Measurements from ENCODE around the gene TMEM248.
"Not testable (repeated sequence)": the region's sequence is repeated elsewhere in the genome, so short reads cannot be mapped to it uniquely, and the experiment has no call there.

Gene TMEM248

DNA sequence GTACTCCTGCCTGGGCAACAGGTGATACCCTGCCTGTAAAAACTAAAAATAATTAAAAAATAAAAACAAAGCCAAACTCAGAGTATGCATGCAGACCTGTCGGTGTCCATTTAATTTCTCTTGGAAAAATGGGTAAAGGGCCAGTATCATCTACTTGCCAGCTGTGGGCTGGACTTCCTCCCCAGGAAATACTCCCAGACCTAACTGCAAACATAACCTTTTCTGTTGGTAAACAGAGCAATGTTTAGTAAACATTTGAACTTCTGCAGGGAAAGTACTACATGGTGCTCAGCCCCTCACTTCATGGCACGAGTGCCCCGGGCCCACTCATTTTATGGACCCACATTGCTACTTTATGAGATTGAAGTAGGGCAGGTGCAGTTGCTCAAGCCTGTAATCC, 10.2 kb upstream of the TMEM248 start:
- DNase-seq: no peak

DNA sequence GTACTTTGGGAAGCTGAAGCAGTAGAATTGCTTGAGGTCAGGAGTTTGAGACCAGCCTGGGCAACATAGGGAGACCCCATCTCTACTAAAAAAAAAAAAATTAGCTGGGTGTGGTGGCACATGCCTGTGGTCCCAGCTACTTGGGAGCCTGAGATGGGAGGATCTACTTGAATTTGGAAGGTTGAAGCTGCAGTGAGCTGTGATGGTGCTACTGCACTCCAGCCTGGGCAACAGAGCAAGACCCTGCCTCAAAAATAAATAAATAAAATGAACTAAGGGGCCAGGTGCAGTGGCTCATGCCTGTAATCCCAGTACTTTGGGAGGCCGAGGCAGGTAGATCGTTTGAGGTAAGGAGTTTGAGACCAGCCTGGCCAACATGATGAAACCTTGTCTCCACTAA, 9.8 kb upstream of the TMEM248 start:
- not testable (repeated sequence) for DNase-seq

DNA sequence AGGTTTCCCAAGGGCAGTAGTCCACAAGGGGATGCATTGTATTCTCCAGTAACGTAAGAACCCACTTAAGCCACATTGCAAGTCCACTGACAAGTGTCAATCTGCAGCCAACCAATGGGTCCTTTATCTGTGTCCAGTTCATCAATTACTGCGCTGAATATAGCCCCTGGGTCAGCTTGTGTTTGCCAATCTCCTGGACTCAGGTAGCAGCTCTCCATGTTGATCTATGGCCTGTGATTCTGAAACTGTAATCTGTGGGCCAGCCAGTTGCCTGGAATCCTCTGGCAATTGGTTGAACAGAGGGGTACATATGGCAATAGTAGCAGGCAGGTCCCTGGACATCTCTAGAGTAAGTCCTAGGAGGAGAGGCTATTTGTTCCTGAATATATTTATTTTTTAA, 8.8 kb upstream of the TMEM248 start:
- DNase-seq: no peak

DNA sequence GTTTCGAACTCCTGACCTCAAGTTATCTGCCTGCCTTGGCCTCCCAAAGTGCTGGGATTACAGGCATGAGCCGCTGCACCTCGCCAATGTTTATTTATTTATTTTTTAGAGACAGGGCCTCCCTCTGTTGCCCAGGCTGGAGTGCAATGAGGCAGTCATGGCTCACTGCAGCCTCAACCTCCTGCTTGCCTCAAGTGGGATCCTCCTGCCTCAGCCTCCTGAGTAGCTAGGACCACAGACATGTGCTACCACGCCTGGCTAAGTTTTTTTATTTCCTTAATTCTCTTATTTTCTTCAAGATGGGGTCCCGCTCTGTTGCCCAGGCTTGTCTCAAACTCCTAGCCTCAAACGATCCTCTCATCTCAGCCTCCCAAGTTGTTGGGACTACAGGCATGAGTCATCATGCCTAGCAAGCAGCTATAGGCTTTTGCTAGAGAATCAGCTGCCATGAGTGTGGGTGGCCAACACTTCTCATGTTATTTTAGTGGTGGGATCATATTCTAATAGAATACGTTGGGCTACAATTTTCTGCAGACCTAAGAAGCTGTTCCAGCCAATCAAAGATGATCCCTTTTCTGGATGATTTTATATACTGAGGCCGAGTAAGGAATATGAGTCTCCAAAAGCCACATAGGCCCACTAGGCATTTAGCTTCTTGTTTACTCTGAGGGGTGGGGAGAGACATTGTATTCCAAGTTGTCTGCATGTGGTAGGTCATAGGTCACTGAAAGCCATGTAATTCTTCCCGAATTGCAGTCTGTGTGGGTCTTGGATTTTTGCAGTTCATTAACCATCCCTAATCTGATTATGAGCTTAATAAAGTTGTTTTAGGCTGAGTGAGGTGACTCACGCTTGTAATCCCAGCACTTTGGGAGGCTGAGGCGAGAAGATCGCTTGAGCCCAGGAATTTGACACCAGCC, 7.6 kb upstream of the TMEM248 start:
- DNase-seq: no peak

DNA sequence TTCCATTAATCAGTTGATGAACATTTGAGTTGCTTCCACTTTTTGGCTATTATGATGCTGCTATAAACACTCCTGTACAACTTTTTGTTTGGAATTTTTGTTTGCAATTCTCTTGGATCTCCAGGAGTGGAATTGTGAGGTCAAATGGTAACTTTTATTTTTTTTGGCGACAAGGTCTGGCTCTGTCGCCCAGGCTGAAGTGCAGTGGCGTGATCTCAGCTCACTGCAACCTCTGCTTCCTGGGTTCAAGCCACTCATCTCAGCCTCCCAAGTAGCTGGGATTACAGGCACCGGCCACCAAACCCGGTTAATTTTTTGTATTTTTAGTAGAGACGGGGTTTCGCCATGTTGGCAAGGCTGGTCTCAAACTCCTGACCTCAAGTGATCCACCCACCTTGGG, 3.1 kb upstream of the TMEM248 start:
- not testable (repeated sequence) for DNase-seq

DNA sequence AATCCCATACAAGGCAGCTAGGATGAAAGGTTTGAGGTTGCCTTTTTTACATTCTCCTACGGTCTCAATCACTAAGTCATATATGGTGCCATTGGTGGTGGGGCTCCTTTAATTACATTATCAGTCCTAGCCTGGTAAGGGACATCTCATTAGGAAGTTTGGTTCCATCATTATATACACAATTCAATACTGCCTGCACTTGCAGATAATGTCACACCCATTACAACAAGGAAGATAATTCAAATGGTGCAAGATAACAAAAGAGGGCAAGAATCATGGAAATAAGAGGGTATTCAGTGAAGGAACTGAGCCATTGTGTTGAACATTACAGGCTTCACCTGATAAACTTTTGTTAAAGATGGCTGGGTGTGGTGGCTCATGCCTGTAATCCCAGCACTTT, 1.7 kb upstream of the TMEM248 start:
- no peak for DNase-seq

DNA sequence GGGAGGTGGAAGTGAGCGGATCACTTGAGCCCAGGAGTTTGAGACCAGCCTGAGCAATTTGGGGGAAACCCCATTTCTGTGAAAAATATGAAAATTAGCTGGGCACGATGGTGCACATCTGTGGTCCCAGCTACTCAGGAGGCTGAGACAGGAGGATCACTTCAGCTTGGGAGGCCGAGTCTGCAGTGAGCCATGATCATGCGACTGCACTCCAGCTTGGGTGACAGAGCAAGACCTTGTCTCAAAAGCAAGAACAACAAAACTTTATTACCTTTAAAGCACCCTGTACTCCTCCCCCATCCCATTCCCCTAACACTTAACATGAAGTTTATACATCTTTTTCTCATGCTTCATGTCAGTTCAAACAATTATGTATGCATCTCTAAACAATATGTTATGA, 1.3 kb upstream of the TMEM248 start:
- no peak for DNase-seq

DNA sequence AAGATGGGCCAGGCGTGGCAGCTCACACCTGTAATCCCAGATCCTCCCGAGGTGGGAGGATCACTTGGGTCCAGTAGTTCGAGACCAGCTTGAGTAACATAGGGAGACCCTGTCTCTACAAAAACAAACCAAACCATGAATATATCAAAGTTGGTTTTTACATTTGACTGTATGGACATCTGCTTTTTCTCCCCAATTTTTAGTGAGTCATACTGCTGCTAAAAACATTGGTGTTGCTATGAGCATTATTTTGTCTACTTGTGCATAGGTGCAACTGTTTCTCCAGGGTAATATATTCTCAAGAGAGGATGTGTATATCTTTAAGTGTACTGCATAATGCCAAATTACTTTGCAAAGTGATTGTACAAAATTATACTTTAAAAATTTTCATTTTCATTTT, 769 bp upstream of the TMEM248 start:
- DNase-seq: no peak

DNA sequence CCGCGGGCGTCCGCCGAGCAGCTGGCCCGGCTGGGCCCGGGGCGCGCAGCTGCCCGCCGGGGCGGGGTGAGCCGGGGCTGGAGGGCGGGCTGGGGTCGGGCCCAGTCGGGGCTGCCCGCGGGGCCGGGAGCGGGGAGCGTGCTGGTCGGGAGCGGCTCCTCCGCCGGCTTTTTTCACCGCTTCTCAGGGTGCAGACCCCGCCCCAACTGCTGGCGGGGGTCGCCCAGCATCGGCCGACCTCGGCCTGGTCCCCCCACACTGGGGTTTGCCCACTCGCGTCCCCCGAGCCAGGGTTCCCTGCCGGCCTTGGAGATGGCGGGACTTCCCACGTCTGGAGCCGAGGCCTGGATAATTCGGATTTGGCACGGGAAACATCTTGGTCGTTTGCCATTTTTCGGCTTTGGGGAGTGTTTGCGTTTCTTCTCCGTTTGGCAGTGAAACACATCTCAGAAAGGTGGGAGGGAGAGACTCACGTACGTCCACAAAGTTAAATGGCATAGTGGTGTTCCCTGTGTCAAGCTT, 432 bp downstream of the TMEM248 start:
- no peak for DNase-seq

DNA sequence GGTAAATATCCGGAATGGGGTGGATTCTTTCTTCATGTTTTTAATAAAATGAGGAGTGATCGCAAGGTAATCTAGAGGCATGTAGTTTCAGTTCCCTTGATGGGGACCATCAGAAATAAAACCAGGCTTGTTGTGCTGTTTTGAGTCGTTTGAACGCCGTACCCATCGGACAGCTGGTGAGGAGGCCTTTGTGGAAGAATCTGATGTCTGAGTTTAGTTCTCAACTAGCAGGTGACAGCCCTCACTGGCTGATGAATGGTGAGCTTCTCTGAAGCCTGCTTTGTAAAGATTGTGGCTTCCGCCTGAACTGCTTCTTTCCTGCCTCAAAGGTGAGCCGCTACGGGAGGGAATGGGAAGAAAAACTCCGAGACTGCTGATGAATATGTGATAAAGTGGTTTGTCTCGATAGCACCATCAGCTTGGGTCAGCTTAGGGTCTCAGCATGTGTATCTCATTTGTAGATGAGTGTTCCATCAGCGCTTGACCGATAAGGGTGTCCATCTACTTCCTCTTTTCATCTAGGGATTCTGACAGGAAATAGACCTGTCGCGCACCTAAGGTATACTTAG, 977 bp downstream of the TMEM248 start:
- DNase-seq: no peak

DNA sequence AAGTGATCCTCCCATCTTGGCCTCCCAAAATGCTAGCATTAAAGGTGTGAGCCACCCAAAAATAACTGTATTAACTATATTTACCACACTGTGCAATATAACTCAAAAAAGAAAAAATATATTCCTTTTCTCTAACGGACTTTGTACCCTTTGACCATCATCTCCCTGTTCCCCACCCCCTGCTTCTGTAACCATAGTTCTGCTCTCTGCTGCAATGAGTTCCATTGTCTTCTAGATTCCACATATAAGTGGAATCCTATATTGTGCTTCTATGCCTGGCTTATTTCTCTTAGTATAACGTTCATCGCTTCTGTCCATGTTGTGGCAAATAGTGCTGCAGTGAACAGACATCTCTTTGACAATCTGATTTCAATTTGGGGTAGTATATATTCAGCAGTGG, 4.2 kb downstream of the TMEM248 start:
- DNase-seq: no peak

DNA sequence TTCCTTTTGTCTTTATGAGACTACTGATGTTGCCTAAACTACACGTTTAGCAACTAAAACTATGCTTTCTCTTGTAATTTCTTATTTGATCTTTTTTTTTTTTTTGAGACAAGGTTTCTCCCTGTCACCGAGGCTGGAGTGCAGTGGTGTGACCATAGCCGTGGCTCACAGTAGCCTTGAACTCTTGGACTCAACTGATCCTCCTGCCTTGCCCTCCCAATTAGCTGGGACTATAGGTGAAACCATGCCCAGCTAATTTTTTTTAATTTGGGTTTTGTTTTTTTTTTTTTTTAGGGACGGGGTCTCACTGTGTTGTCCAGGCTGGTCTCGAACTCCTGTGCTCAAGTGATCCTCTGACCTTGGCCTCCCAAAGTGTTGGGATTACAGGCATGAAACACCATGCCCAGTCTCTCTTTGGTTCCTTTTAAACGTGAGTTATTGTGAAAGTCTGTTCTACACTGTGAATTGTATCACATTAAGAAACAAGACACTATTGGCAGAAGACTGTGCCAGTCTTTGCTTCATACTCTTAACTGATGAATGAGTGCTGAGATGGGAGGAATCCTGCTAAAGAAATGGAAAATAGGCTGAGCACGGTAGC, 6.4 kb downstream of the TMEM248 start:
- DNase-seq: no peak

DNA sequence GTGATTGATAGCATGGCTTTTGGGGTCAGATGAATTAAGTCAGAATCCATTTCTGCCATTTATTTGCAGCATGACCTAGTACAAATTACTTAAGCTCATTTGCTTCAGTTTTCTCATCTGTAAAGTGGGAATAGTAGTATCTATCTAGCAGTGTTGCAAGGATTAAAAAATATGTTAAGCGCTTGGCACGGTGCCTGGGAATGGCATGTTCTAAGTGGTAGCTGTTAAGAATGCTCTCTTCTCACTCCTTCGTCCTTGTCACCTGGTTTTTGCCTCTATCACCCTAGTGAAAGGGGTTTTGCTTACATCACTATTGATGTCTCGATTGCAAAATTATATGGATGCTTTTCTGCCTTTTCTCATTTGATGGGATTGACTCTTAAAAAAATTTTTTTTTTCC, 7.4 kb downstream of the TMEM248 start:
- no peak for DNase-seq

DNA sequence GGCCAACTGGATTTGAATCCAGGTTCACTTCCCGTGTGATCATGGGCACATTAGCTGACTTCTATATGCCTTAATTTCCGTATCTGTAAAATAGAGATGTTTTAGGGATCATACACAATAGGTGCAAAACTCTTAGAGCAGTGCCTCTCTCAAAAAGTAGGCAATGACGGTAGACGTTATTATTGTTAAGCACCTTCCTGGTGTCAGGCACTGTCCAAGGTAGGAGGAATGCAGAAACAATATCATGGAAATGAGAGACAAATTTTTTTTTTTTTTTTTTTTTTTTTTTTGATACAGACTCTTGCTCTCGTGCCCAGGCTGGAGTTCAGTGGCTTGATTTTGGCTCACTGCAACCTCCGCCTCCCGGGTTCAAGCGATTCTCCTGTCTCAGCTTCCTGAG, 8.1 kb downstream of the TMEM248 start:
- no peak for DNase-seq

DNA sequence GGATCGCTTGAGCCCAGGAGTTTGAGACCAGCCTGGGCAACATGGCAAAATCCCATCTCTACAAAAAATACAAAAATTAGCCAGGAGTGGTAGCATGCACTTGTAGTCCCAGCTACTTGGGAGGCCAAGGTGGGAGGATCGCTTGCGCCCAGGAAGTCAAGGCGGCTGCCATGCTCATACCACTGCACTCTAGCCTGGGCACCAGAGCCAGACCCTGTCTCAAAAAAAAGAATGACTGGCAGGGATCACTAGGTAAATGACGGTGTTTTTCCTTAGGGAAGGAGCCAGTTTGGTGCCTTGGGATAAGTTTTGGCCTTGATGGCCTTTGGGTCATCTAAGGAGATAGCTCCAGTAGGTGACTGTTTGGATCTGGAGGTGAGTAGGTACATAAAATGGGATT, 8.9 kb downstream of the TMEM248 start:
- no peak for DNase-seq

DNA sequence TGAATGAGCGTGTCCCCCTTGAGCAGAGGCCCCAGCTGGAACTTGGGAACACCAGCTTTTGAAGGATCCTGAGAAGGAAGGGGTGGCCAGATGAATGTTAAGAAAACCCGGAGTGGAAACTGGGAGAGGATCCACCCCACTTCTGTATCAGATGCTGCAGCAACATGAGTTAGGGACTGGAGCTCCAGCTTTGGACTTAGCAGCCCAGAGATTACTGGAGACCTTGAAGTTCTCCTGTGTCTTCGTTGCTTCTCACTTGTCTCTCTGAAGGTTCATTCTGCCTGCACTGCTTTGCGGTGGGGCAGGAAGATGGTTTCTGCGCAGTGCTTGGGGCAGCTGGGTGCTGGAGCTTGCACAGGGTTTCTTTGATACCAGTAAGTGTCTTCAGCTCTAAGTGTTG, 9.3 kb downstream of the TMEM248 start:
- DNase-seq: no peak

DNA sequence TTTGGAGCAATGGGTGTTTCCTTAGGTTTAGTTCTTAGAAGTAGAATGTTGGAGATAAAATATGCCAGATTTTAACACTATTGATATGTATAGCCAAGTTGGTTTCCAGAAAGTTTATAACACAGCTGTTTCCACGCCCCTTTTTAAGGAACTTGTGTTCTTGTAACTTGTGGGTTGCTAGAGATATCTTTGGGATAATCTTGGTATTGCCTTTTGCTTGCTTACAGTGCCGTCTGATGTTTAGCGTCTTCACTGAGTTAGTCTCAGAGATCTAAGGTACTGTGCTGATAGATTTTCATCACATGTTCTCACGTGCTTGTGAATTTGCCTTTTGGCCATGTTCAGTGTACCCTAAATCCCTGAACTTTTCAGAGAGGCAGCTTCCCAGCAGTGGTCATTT, 12.4 kb downstream of the TMEM248 start:
- DNase-seq: no peak

DNA sequence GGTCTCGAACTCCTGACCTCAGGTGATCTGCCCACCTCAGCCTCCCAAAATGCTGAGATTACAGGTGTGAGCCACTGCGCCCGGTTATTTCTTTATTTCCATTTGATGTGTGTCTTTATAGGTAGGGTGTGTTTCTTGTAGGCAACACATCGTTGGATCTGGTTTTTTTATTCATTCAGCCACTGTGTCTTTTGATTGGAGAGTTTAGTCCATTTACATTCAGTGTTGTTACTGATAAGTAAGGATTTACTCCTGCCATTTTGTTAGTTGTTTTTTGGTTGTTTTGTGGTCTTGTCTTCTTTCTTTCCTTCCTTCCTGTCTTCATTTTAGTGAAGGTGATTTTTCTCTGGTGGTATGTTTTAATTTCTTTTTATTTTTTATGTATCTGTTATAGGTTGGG, 16.9 kb downstream of the TMEM248 start:
- no peak for DNase-seq

DNA sequence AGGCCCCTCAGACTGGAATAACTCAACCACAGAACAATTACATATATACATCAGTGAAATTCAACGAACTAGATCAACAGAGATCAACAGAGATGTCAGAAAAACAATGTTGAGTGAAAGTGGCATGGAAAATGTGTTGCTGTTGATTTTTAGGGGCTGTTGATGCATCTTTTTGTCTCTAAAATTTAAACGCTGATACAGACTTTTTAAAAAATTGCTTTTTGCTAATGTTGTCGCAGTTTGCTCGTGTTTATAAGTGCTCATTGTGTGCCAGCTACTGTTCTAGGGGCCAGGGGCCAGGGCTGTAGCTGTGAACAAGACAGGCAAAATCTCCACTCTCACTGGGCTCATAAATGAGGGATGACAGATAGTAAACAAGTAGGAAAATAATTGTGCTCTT, 18.3 kb downstream of the TMEM248 start:
- DNase-seq: no peak

DNA sequence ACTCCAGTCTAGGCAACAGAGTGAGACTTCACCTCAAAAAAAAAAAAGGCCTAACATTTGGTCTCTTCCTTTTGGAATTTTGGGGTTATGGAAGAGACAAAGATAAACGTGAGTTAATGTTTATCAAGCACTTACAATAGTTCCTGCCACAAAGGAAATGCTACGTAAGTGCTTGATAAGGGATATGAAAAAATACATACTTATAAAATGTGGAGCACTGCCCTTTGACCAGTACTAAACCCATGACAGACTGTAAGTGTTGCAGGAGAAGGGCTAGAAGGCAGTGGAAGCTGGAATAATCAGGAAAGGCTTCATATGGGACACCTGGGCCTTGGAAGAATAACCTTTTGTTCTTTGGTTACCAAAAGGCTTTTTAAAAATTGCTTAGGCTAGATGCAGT, 25.5 kb downstream of the TMEM248 start:
- no peak for DNase-seq

DNA sequence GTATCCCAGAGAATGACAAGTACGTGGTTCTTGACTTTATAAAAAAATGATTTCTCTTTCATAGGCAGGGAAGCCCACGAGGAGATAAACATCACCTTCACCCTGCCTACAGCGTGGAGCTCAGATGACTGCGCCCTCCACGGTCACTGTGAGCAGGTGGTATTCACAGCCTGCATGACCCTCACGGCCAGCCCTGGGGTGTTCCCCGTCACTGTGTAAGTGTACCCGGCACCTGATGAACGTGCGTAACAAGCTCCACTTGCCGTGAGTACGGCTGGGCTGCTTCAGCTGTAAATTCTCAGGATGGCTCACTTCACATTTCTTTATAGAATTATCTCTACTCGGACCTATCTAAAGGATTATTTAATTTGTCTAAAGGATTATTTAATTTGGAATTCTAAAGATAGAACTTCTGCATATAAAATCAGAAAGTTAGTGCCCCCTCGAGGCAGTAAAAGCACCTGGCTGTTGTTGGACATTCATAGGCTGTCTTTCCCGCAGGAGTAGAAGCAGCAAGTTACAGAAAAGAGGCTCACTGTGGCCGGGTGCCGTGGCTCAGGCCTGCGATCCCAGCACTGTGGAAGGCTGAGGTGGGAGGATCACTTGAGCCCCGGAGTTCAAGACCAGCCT, 27.6 kb downstream of the TMEM248 start:
- DNase-seq: no peak

DNA sequence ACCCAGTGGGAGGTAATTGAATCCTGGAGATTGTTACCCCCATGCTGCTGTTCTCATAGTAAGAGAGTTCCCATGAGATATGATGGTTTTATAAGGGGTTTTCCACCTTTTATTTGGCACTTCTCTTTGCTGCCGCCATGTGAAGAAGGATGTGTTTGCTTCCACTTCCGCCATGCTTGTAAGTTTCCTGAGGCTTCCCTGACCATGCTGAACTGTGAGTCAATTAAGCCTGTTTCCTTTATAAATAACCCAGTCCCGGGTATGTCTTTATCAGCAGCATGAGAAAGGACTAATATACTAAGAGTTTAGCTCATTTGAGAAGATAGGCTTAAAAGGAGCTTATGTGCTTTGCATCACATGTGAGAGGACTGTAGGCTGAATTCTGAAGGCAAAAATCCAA, 29.3 kb downstream of the TMEM248 start:
- DNase-seq: no peak

DNA sequence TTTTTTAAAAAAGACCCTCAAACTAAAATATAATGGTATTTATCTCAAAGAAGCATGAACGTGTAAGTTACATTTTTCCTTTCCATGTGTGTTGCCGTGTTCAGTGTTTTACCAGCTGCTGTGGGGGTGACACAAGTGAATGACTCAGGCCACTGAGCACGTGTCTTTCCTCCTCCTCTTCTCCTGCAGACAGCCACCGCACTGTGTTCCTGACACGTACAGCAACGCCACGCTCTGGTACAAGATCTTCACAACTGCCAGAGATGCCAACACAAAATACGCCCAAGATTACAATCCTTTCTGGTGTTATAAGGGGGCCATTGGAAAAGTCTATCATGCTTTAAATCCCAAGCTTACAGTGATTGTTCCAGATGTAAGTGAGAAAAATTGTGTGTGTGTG, 29.7 kb downstream of the TMEM248 start:
- no peak for DNase-seq

Measured in NCI-H2107 (cell line).